Measurements from ENCODE around the gene SIX6.

SIX6 gene

DNA sequence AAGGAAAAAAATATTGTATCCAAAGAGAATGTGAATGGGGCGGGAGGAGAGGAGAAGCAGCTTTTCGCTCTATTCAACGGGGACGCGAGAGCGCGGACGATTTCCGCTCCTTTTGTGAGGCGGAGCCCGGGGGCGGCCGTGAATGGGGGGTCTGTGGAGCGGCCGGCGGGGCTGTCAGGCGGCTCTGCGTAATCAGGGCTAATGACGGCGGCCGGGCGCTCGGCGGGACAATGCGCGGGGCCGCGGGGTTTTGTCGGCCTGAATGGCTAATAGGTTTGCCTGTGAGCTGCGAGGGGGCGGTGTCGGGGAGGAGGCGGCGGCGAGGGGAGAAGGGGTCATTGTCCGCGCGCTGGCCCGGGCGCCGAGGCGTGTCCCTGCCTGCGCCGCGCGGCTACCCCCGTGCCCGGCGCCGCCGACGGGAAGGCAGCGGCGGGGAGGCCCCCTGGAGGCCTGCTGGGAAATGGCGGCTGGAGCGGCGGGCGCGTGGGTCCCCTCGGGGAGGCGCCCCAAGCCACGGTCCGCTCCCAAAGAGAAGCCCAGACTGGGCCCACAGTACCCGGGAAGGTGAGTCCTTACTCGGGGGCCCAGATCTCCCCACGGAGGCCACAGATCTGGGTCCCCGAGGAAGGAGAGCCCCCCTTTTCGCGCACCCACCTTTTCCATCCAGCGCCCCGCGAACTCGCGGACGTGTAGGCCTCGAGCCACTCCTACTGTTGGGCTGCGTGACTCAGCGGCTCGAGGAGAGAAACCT, 6.0 kb downstream of the SIX6 start:
- Histone ChIP-seq H3K4me3 (ENCODE audit: low read length) (peak overlapping the region; percentile 76), H3K27me3 (replicated peaks; ENCODE audit: control insufficient read depth, insufficient read depth, low read length) (peaks cover 67% of the 10 kb centered on the region), H3K4me1 (ENCODE audit: control insufficient read depth, insufficient read depth, low read length) (no peaks in the 10 kb centered on the region), H3K36me3 (ENCODE audit: control insufficient read depth, insufficient read depth, low read length, severe bottlenecking) (no peaks in the 10 kb centered on the region), H3K9me3 (ENCODE audit: control insufficient read depth, low read length) (no peaks in the 10 kb centered on the region), H3K9ac (ENCODE audit: low read length) (no peak overlapping the region)
- DNase-seq (ENCODE audit: low read depth), result peak; percentile 34

GRCh38 chr14:60515511-60516289, 6.8 kb downstream of the SIX6 start:
- H3K4me3 ChIP-seq (ENCODE audit: low read length), result no peak overlapping the region
- DNase-seq (ENCODE audit: low read depth), result no peak
- no peaks in the 10 kb centered on the region for H3K9me3 ChIP-seq (ENCODE audit: control insufficient read depth, low read length)
- no peaks in the 10 kb centered on the region for H3K36me3 ChIP-seq (ENCODE audit: control insufficient read depth, insufficient read depth, low read length, severe bottlenecking)
- peaks cover 62% of the 10 kb centered on the region for H3K27me3 ChIP-seq (replicated peaks; ENCODE audit: control insufficient read depth, insufficient read depth, low read length)
- no peak overlapping the region for H3K9ac ChIP-seq (ENCODE audit: low read length)
- no peaks in the 10 kb centered on the region for H3K4me1 ChIP-seq (ENCODE audit: control insufficient read depth, insufficient read depth, low read length)

- Histone ChIP-seq H3K27me3 (replicated peaks; ENCODE audit: control insufficient read depth, insufficient read depth, low read length) (peaks cover 8% of the 10 kb centered on the region), H3K4me3 (ENCODE audit: low read length) (no peak overlapping the region), H3K9ac (ENCODE audit: low read length) (no peak overlapping the region), H3K36me3 (ENCODE audit: control insufficient read depth, insufficient read depth, low read length, severe bottlenecking) (no peaks in the 10 kb centered on the region), H3K4me1 (ENCODE audit: control insufficient read depth, insufficient read depth, low read length) (no peaks in the 10 kb centered on the region), H3K9me3 (ENCODE audit: control insufficient read depth, low read length) (no peaks in the 10 kb centered on the region)
- no peak for DNase-seq (ENCODE audit: low read depth)
These were observed 23.5 kb downstream of the SIX6 start for GRCh38 chr14:60532442-60532841.

- Histone ChIP-seq H3K4me1 (ENCODE audit: control insufficient read depth, insufficient read depth, low read length) (no peaks in the 10 kb centered on the region), H3K9me3 (ENCODE audit: control insufficient read depth, low read length) (peaks cover 3% of the 10 kb centered on the region), H3K36me3 (ENCODE audit: control insufficient read depth, insufficient read depth, low read length, severe bottlenecking) (no peaks in the 10 kb centered on the region), H3K9ac (ENCODE audit: low read length) (no peak overlapping the region), H3K4me3 (ENCODE audit: low read length) (no peak overlapping the region), H3K27me3 (replicated peaks; ENCODE audit: control insufficient read depth, insufficient read depth, low read length) (no peaks in the 10 kb centered on the region)
- no peak for DNase-seq (ENCODE audit: low read depth)
These were observed 28.7 kb downstream of the SIX6 start for GRCh38 chr14:60537663-60538062.

DNA sequence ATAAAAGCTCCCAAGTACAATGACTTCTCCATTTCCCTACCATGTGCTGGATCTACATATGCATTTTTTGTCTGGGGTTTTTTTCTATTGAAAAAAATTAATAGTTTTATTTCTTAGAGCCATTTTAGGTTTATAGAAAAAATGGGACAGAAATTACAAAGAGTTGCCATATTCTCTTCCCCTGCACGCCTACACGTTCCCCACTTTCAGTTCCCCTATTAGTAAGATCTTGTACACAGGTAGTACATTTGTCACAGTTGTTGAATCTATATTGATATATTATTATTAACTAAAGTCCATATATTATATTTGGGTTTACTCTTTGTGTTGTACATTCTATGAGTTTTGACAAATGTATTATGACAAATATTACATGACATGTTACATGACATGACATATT, 35.7 kb downstream of the SIX6 start:
- H3K4me3 ChIP-seq (ENCODE audit: low read length), result no peak overlapping the region
- H3K9ac ChIP-seq (ENCODE audit: low read length), result no peak overlapping the region
- peaks cover 26% of the 10 kb centered on the region for H3K9me3 ChIP-seq (ENCODE audit: control insufficient read depth, low read length)
- DNase-seq (ENCODE audit: low read depth), result no peak
- no peaks in the 10 kb centered on the region for H3K27me3 ChIP-seq (replicated peaks; ENCODE audit: control insufficient read depth, insufficient read depth, low read length)
- H3K4me1 ChIP-seq (ENCODE audit: control insufficient read depth, insufficient read depth, low read length), result no peaks in the 10 kb centered on the region
- H3K36me3 ChIP-seq (ENCODE audit: control insufficient read depth, insufficient read depth, low read length, severe bottlenecking), result no peaks in the 10 kb centered on the region

DNA sequence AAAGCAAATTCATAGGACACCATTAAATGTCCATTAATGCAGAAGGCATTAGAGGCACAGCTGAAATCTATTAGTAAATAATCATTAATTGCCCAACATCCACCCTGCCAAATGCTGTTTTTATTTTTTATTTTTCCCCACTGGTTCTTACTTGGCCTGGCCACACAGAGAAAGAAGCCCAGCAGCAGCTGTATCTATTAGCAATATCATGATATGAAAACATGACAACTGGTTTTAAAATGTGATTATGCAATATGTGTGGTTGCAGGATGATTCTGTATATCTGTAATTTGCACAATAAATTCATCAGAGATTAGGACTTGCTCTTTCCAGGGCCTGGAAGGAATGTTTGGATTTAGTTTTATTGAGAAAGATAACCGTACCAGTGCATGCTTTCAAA, 44.9 kb downstream of the SIX6 start:
- no peaks in the 10 kb centered on the region for H3K36me3 ChIP-seq (ENCODE audit: control insufficient read depth, insufficient read depth, low read length, severe bottlenecking)
- peaks cover 12% of the 10 kb centered on the region for H3K4me1 ChIP-seq (ENCODE audit: control insufficient read depth, insufficient read depth, low read length)
- no peak overlapping the region for H3K9ac ChIP-seq (ENCODE audit: low read length)
- no peak overlapping the region for H3K4me3 ChIP-seq (ENCODE audit: low read length)
- no peaks in the 10 kb centered on the region for H3K27me3 ChIP-seq (replicated peaks; ENCODE audit: control insufficient read depth, insufficient read depth, low read length)
- H3K9me3 ChIP-seq (ENCODE audit: control insufficient read depth, low read length), result peaks cover 3% of the 10 kb centered on the region
- DNase-seq (ENCODE audit: low read depth), result peak; percentile 17

DNA sequence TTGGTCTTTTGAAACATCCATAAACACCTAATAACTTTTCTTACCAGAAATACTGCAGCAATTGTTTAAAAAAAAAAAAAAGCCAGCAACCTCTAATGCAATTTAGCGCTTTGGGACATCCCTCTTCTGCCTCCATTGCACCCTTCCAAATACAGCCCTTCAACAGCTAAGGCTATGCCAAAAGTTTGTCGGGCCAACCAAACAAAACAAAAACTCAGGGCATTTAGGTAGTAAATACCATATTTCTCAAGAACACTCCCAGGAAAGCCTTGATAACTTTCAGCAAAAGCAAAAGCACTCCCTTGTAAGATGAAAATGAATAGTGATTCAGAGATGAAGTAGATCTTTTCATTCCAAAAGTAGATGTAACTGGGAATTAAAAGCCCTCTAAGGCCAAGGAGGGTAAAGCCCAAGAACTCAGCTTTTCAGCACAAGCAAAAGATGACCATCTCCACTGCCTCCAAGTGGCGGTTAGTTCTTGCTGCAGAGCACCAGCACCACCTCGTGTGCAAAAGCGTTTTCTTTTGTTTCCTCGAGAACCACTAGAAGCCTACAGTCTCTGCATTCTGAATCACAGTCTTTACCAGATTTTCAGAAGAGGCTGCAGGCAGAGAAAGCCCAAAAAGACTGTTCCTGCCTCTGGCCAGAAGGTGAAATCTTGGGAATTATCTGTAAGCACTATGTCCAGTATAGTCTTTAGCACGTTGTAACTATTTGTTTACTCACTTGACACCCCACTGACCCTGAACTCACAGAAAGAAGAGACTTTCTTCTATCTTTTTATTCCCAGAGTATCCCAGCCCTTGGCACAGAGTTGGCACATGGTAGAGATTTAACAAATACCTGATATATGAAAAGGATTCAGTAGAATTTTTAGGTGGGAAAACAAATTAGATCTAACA, 53.1 kb downstream of the SIX6 start:
- peak; percentile 91 for DNase-seq (ENCODE audit: low read depth)
- no peaks in the 10 kb centered on the region for H3K27me3 ChIP-seq (replicated peaks; ENCODE audit: control insufficient read depth, insufficient read depth, low read length)
- H3K9ac ChIP-seq (ENCODE audit: low read length), result peak overlapping the region; percentile 69

More for the DNA sequence above, 53.1 kb downstream of the SIX6 start:
- Histone ChIP-seq H3K36me3 (ENCODE audit: control insufficient read depth, insufficient read depth, low read length, severe bottlenecking) (no peaks in the 10 kb centered on the region), H3K4me1 (ENCODE audit: control insufficient read depth, insufficient read depth, low read length) (peaks cover 61% of the 10 kb centered on the region), H3K9me3 (ENCODE audit: control insufficient read depth, low read length) (no peaks in the 10 kb centered on the region), H3K4me3 (ENCODE audit: low read length) (no peak overlapping the region)
